Measurements from ENCODE around the gene CCDC88C. TPM values are rescaled to one million over a fixed set of nuclear protein-coding genes. Genes with fewer than 3 reads are reported as not detected.
"Not testable (repeated sequence)": the region's sequence is repeated elsewhere in the genome, so short reads cannot be mapped to it uniquely, and the experiment has no call there.

The CCDC88C gene
- polyA plus RNA-seq, 2 of the 4 experiments (the other 2 are of a cell fraction), result 2.9 to 3.7 TPM

DNA sequence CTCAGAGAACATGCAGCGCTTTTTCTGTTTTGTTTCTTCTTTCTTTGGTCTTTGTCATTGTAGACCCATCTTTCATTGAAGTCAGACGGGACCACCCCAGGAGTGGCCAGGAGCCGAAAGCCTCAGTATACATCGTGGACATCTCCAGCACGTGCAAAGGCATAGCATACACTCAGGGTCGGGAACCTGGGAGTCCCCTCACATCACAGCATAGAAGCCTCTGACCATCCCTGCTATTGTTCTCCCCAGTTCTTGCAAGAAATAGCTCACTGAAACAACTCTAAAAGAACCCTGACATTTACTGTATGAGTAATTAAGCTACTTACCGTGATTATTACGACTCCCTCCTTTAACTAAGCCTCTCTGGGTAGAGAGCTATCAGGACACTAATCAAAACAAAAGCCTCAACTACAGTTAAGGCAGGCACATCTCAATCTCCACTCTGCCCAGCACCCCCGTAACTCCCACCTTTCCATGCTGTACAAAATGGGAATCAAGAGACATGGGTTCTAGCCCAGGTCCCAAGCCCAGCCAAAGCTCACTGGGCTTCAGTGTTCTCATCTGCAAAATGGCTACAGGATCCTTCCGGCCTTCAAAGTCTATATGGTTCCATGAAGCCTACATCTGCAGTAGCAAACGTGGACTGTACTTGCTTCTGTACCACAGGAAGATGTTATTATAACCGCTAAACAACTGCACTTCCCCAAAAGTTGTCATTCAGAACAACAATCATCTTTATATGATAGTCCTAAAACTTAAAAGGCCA lies 6.7 kb downstream of the CCDC88C start (continued):
- no peak for TF ChIP-seq RFX5 (IDR thresholded peaks at IDR 0.05)
- TF ChIP-seq CBX8 (IDR thresholded peaks at IDR 0.05), result no peak
- TF ChIP-seq MYC (IDR thresholded peaks at IDR 0.05; ENCODE audit: borderline replicate concordance, low read length), result no peak
- no peak for TF ChIP-seq PHF8 (IDR thresholded peaks at IDR 0.05; ENCODE audit: borderline replicate concordance, low read depth)
- no peak for TF ChIP-seq ZSCAN20 (CRISPR knock-in tag; IDR thresholded peaks at IDR 0.05)
- no peak for TF ChIP-seq POLR2AphosphoS2 (conservative IDR thresholded peaks at IDR 0.05; ENCODE audit: low read length)
- no peak for TF ChIP-seq RNF2 (IDR thresholded peaks at IDR 0.05; ENCODE audit: borderline replicate concordance, low read depth)
- TF ChIP-seq ELK1 (IDR thresholded peaks at IDR 0.05; ENCODE audit: low read depth, low read length), result no peak
- no peak for TF ChIP-seq KDM1A (IDR thresholded peaks at IDR 0.05; ENCODE audit: low read depth)
- TF ChIP-seq BHLHE40 (IDR thresholded peaks at IDR 0.05; ENCODE audit: low read depth, low read length), result no peak

DNA sequence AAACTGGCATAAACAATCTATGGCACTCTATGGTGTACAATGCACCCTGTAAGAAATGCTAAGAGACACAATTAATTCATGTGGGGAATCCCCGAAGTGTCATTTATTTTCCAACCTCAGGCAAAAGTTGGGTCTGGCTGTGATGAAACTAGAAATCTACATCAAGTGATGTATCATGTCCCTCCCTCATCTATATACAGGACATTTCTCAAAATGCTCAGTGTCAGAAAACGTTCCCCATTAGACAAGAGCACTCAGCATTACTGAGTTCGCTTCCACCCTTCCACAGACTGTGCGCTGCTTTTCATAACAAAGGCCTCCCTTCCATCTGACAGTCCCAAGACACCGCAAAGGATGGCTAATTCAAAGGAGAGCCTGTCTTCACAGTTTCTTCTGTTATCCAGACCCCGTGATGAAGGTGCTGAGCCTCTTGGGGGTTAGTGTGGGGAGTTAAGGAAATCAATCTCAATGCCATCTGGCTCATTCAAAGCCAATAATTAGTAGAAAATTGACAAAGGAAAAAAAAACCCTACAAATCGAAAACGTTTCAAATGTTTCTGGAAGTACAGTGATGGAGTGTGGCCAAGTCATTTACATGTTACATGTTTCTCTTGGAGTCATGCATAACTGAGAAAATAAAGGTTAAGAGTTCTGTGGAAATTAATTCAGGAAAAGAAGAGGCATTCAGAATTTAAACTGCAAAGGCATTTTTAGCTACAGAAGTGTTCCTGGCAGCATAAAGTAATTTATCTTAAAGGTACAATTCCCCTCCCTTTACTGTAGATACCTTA lies 7.5 kb downstream of the CCDC88C start:
- POLR2A ChIA-PET, result no interaction called here
- no peak overlapping the region for H3K27ac ChIP-seq
- no peaks in the 10 kb centered on the region for H3K9me3 ChIP-seq
- CTCF ChIA-PET, result interaction anchor here (1.1 to 2.1 kb wide), 2 partner anchors 12 to 87 kb away, joined by 5 to 6 read pairs; no protein-coding TSS in a partner anchor
- TF ChIP-seq POLR2AphosphoS2 (conservative IDR thresholded peaks at IDR 0.05; ENCODE audit: low read length) (no peak), EHF (CRISPR knock-in tag; IDR thresholded peaks at IDR 0.05) (no peak), JUN (IDR thresholded peaks at IDR 0.05) (no peak), ZSCAN20 (CRISPR knock-in tag; IDR thresholded peaks at IDR 0.05) (no peak), RARB (CRISPR knock-in tag; IDR thresholded peaks at IDR 0.05) (no peak), RNF2 (IDR thresholded peaks at IDR 0.05; ENCODE audit: borderline replicate concordance, low read depth) (no peak), ZC3H11A (IDR thresholded peaks at IDR 0.05) (no peak), PHF8 (IDR thresholded peaks at IDR 0.05; ENCODE audit: borderline replicate concordance, low read depth) (no peak), MAZ (IDR thresholded peaks at IDR 0.05; ENCODE audit: borderline replicate concordance, low read depth, low read length) (no peak), SREBF2 (IDR thresholded peaks at IDR 0.05) (no peak), CBX8 (IDR thresholded peaks at IDR 0.05) (no peak), CBX2 (IDR thresholded peaks at IDR 0.05; ENCODE audit: borderline replicate concordance, low read depth) (no peak), MAFK (IDR thresholded peaks at IDR 0.05; ENCODE audit: partially characterized antibody) (no peak), GATA3 (IDR thresholded peaks at IDR 0.05; ENCODE audit: borderline replicate concordance) (no peak)
- TF ChIP-seq, protein P1, sequence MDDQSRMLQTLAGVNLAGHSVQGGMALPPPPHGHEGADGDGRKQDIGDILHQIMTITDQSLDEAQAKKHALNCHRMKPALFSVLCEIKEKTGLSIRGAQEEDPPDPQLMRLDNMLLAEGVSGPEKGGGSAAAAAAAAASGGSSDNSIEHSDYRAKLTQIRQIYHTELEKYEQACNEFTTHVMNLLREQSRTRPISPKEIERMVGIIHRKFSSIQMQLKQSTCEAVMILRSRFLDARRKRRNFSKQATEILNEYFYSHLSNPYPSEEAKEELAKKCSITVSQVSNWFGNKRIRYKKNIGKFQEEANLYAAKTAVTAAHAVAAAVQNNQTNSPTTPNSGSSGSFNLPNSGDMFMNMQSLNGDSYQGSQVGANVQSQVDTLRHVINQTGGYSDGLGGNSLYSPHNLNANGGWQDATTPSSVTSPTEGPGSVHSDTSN (IDR thresholded peaks at IDR 0.05), result no peak
- TF ChIP-seq, protein P2, sequence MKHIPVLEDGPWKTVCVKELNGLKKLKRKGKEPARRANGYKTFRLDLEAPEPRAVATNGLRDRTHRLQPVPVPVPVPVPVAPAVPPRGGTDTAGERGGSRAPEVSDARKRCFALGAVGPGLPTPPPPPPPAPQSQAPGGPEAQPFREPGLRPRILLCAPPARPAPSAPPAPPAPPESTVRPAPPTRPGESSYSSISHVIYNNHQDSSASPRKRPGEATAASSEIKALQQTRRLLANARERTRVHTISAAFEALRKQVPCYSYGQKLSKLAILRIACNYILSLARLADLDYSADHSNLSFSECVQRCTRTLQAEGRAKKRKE (CRISPR knock-in tag; IDR thresholded peaks at IDR 0.05; ENCODE audit: low read depth), result no peak
- no peak overlapping the region for H3K4me3 ChIP-seq
- no peak for ATAC-seq
- WGBS (ENCODE audit: missing lambda C conversion rate), result 75% methylated on average over 8 of the region's 8 CpGs
- FAIRE-seq, result no peak
- DNase-seq (ENCODE audit: low read depth in 1 of 2, low spot score in 1 of 2), result no peak
- H3K4me1 ChIP-seq, result no peaks in the 10 kb centered on the region
- H3K4me2 ChIP-seq, result no peak overlapping the region

DNA sequence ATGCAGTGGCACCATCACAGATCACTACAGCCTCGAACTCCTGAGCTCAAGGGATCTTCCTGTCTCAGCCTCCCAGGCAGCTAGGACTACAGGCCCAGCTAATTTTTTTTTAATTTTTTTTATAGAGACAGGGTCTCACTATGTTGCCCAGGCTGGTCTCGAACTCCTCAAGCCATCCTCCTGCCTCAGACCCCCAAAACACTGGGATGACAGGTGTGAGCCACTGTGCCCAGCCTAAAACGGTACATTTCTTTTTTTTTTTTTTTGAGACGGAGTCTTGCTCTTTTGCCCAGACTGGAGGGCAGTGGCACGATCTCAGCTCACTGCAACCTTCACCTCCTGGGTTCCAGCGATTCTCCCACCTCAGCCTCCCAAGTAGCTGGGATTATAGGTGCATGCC lies 8.4 kb downstream of the CCDC88C start:
- H3K4me1 ChIP-seq; ATAC-seq; H3K4me2 ChIP-seq; POLR2A ChIA-PET; DNase-seq (ENCODE audit: low read depth in 1 of 2, low spot score in 1 of 2); H3K27ac ChIP-seq; FAIRE-seq; H3K4me3 ChIP-seq; H3K9me3 ChIP-seq: not testable (repeated sequence)
- CTCF ChIA-PET, result interaction anchor here (0.8 to 1.1 kb wide), 4 partner anchors 9 to 12 kb away, joined by 4 to 5 read pairs (median 4); no protein-coding TSS in a partner anchor
- WGBS (ENCODE audit: missing lambda C conversion rate), result 81% methylated on average over 6 of the region's 6 CpGs

All from A549 (cell line).